ENCODE data around the gene ATP6V0A1. TPM values are rescaled to one million over a fixed set of nuclear protein-coding genes. Genes with fewer than 3 reads are reported as not detected.

ATP6V0A1 gene
- total and polyA plus RNA-seq, 2 donors (not counting 3 experiments of a cell fraction or from before 2014, with no cell fraction given) = 37.3 to 49.2 TPM

GRCh38 chr17:42531455-42532354 is 73.0 kb downstream of the ATP6V0A1 start:
- no TSS peak for BruUV-seq (replicated peaks)
- peak; percentile 36 for TF ChIP-seq POLR2AphosphoS5 (IDR thresholded peaks at IDR 0.05; ENCODE audit: insufficient read depth, low read depth, low read length)
- peak; percentile 20 to 47 for TF ChIP-seq CTCF (IDR thresholded peaks at IDR 0.05; ENCODE audit: extremely low read depth in 1 of 2, insufficient read depth in 1 of 2, low read depth in 1 of 2, low read length in 2 of 2)
- TF ChIP-seq POLR2A (IDR thresholded peaks at IDR 0.05; ENCODE audit: low read depth, low read length) = no peak
- TF ChIP-seq MAX (IDR thresholded peaks at IDR 0.05; ENCODE audit: insufficient read depth, insufficient read length) = no peak
- Histone ChIP-seq H3K9ac (replicated peaks; ENCODE audit: extremely low read depth, insufficient read depth, low read length) (peak overlapping the region; percentile 50), H3K9me1 (replicated peaks; ENCODE audit: control insufficient read depth, extremely low read depth, insufficient read depth, low read length) (no peaks in the 10 kb centered on the region), H3K27me3 (ENCODE audit: control insufficient read depth in 2 of 2, insufficient read depth in 2 of 2, low read length in 2 of 2) (no peaks in the 10 kb centered on the region), H2AFZ (ENCODE audit: low read depth, low read length) (peak overlapping the region; percentile 82), H4K20me1 (replicated peaks; ENCODE audit: control insufficient read depth, extremely low read depth, insufficient read depth, low read length) (no peaks in the 10 kb centered on the region), H3K27ac (ENCODE audit: insufficient read depth, low read depth, low read length) (peak overlapping the region; percentile 36), H3K9me3 (replicated peaks; ENCODE audit: control insufficient read depth, insufficient read depth, low read length) (no peaks in the 10 kb centered on the region), H3K4me2 (ENCODE audit: insufficient read depth, low read length) (peak overlapping the region; percentile 60), H3K4me1 (ENCODE audit: control insufficient read depth, extremely low read depth, insufficient read depth, low read length) (peaks cover 14% of the 10 kb centered on the region), H3K79me2 (ENCODE audit: control insufficient read depth, insufficient read depth, low read length) (peaks cover 1% of the 10 kb centered on the region), H3K4me3 (replicated peaks in 1 of 3; ENCODE audit: insufficient read depth in 1 of 3, low read depth in 1 of 3, low read length in 3 of 3) (peak overlapping the region in 2 of 3 experiments; percentile 46 to 58), H3K36me3 (ENCODE audit: control insufficient read depth in 2 of 2, extremely low read depth in 1 of 2, insufficient read depth in 2 of 2, low read length in 2 of 2) (no peaks in the 10 kb centered on the region)
- CTCF ChIA-PET = interaction anchor here (1.0 to 2.0 kb wide), 5 partner anchors 12 to 218 kb away, joined by 3 to 13 read pairs (median 4); no protein-coding TSS in a partner anchor
- intact Hi-C loops (cut with micrococcal nuclease) (no loop called here), dilution Hi-C loops (cut with MboI; ENCODE audit: extremely low pct_ligation_motif_present, low sequenced_read_pairs) (no loop called here)
- POLR2A ChIA-PET = interaction anchor here (0.7 kb wide), 1 partner anchor 17 kb away, joined by 3 read pairs; no protein-coding TSS in a partner anchor
- peak; percentile 49 for DNase-seq (ENCODE audit: low read depth, low spot score)
- peak; percentile 73 for FAIRE-seq

All from endothelial cell of umbilical vein (primary cell).